NB4 (cell line): ENCODE data around the gene FAM204A.

ENCODE experiments used
- CTCF ChIP-seq: IDR thresholded peaks from one replicate; pipeline ENCODE4 v1.5.1; 2012; ENCODE audit warnings: low read depth, low read length
- POLR2A ChIP-seq: IDR thresholded peaks from 2 replicates; pipeline ENCODE4 v1.6.1; 2011; ENCODE audit warnings: mild to moderate bottlenecking; ENCODE audit not compliant: insufficient read length; ENCODE audit errors: extremely low read depth
- TF ChIP-seq, protein P1 (sequence below): IDR thresholded peaks from 2 replicates; pipeline ENCODE4 v1.6.1; 2011; ENCODE audit warnings: low read depth, low read length

DNA sequence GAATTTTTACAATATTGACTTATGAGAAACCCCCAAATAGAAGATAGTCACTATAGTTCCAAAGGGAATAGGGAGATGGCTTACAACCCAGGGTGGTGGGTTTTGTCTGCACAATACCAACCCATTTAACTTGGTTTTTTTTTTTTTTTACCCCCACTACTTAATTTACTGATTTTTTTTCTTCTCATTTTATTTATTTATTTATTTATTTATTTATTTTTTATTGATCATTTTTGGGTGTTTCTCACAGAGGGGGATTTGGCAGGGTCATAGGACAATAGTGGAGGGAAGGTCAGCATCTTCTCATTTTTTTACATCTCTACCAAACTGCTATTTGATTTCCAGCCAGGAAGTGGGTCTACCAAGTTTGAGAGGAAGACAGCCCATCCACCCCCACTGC is 77.9 kb downstream of the FAM204A start:
- TF ChIP-seq POLR2A (no peak), CTCF (no peak)
- TF ChIP-seq, protein P1, sequence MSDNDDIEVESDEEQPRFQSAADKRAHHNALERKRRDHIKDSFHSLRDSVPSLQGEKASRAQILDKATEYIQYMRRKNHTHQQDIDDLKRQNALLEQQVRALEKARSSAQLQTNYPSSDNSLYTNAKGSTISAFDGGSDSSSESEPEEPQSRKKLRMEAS = no peak
